GM12872 (cell line): ENCODE measurements around the gene TFDP2.

Experiments used
- CTCF ChIP-seq: IDR thresholded peaks from 3 replicates; pipeline ENCODE4 v1.5.1; 2011; ENCODE audit warnings: low read depth, mild to moderate bottlenecking, low read length, moderate library complexity; ENCODE audit not compliant: insufficient read depth

TFDP2 gene

GRCh38 chr3:142159083-142159740 lies 9.9 kb upstream of the TFDP2 start:
- no peak for TF ChIP-seq CTCF

- TF ChIP-seq CTCF: no peak
These were observed 4.8 kb upstream of the TFDP2 start for GRCh38 chr3:142154186-142154585.

- TF ChIP-seq CTCF: peak; percentile 41
These were observed 3.0 kb upstream of the TFDP2 start for GRCh38 chr3:142152384-142152783.

- TF ChIP-seq CTCF: no peak
These were observed 2.5 kb upstream of the TFDP2 start for GRCh38 chr3:142151828-142152227.

- no peak for TF ChIP-seq CTCF
These were observed 1.9 kb upstream of the TFDP2 start for GRCh38 chr3:142151240-142151639.

- TF ChIP-seq CTCF: no peak
These were observed 927 bp upstream of the TFDP2 start for GRCh38 chr3:142150271-142150670.

- TF ChIP-seq CTCF: no peak
These were observed 289 bp upstream of the TFDP2 start for GRCh38 chr3:142149673-142149992.
